Astrocyte of the cerebellum (primary cell): ENCODE results near the gene HEBP1.

ENCODE experiments used
- DNase-seq: peaks from one replicate; pipeline ENCODE4 v3.0.0-alpha.2; 2011; ENCODE audit warnings: low read depth
- H3K4me3 ChIP-seq: 2 replicates; pipeline ENCODE4 v1.5.1; 2011; ENCODE audit warnings: mild to moderate bottlenecking, low read depth, low read length, moderate library complexity
- CTCF ChIP-seq: IDR thresholded peaks from 2 replicates; pipeline ENCODE4 v1.5.1; 2012; ENCODE audit warnings: low read length, low read depth, moderate library complexity, mild to moderate bottlenecking; ENCODE audit errors: missing control alignments
- in situ Hi-C: cut with HindIII; loops from 2 replicates; pipeline ENCODE4 v1.10.0; 2017; ENCODE audit warnings: low sequenced_read_pairs

The HEBP1 gene

DNA sequence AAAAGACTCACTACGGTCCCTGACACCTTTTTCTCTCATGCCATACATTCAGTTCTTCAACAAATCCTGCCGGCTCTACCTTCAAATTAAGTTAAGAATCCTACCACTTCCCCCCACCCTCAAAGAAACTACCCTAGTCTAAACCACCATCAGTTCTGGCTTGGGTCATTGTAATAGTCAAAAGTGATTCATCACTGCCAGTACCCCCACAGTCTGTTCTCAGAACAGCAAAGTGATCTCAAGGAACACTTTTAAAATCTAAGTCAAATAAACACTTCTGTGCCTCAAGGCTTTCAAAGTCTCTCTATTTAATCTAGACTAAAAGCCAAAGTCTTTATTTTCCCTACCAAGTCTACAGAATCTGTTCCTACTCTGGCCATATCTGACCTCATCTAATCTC lies 32.1 kb upstream of the HEBP1 start:
- no peak for DNase-seq
- in situ Hi-C loops = no loop called here
- H3K4me3 ChIP-seq = no peak overlapping the region
- TF ChIP-seq CTCF = no peak

DNA sequence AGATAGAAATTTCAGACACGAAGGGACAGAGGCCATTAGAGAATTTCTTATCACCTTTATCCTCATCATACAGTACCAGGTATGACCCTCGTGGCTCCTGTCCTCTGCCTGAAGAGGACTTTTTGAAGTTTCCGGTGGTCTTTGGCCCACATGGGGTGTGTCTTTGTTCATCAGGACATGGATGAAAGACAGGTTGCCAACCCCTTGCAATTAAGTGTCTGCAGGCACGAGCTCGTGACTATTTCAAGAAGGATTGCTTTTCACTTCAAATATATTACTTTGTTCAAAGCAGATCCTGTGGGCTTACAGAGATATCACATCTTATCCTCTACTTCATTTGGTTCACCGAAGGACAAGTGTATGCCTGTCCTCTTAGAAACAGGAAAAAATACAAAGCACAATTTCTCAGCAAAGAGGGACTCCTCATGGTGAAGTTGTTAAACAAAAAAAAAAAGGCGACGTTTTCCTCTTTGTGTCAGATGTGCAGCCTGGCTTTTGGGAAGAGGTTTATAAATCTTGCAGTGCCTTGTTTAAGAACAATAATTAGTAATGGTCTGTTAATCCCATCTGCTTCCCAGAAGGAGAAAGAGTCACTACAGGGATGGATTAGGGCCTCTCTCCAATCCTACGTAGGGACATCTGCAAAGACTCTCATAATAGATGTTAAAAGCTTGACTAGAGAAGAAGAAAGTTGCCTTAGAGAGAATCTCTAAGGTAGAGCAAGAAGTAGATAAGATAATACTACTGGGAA lies 30.7 kb upstream of the HEBP1 start:
- no peak overlapping the region for H3K4me3 ChIP-seq
- TF ChIP-seq CTCF = no peak
- no peak for DNase-seq
- in situ Hi-C loops = no loop called here

DNA sequence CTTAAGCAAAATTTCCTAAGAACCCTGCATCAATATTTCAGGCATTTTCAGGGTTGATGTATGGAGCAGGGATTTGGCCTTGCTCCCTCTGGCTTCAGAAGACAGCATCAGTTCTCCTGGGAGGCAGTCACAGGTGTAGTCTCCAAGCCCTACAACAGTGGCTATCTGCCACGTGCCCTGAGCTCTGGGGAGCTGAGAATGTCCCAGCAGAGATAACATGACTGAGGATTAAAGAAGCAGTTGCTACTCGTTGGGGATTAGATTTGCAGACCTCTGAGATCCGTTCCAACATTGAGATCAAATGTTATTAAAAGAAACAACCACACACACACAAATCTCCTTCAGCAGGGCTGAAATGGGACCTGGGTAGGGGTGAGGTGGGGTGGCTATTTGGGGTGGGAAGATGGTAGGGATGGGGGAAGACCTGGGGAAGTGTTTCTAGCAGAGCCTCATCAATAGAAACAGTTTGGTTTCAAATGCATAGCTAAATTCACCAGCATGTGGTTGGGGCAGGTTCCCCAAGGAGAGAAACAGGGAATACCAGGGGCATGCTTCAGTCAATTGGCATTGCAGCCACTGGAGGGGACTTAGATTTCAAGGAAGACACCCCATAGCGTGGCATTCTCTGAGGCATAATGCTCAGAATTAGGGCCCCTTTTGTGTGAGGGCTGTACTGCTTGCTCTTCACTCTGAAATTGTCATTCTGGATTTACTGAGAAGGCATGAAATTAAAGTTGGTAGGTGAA lies 28.9 kb upstream of the HEBP1 start:
- in situ Hi-C loops = no loop called here
- H3K4me3 ChIP-seq = no peak overlapping the region
- no peak for TF ChIP-seq CTCF
- DNase-seq = no peak

DNA sequence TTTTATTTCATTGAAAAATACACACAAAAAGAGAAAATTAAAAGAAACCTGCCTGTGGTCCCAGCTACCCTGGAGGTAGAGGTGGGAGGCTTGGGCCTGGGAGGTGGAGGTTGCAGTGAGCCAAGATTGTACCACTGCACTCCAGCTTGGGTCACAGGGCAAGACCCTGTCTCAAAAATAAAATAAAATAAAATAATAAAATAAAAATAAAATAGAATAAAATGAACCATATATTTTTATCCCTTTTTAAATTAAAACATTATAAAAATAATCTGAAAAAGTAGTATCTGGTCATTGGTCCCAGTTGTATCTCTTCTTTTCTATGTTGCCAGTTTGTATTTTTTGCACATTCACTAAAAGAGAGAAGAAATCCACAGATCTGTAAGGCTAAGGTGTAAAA lies 27.4 kb upstream of the HEBP1 start:
- H3K4me3 ChIP-seq = no peak overlapping the region
- no peak for DNase-seq
- in situ Hi-C loops = no loop called here
- no peak for TF ChIP-seq CTCF

DNA sequence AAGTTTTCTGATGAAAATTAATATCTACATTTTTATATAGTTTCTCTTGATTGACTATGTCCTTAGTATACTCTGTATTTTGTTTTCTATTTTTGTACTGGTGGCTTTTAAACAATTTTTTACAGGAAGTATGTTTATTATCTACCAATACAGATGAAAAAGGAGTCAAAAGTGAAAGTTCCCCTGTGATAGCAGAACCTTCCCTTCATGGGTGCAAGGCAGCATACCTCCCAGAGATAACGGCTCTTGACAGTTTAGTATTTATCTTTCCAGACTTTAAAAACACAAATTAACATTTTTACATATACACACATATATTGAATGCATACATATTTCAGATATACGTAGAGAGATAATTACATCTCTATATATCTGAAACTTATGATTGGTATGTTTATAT lies 27.0 kb upstream of the HEBP1 start:
- in situ Hi-C loops = no loop called here

GRCh38 chr12:13026286-13026685 lies 26.2 kb upstream of the HEBP1 start:
- no peak for TF ChIP-seq CTCF
- H3K4me3 ChIP-seq = no peak overlapping the region
- in situ Hi-C loops = no loop called here
- DNase-seq = no peak

More for the DNA sequence above, 27.0 kb upstream of the HEBP1 start:
- no peak for DNase-seq
- no peak for TF ChIP-seq CTCF
- H3K4me3 ChIP-seq = no peak overlapping the region
